IMR-90 (cell line): ENCODE measurements around the gene CHST8. TPM values are rescaled to one million over a fixed set of nuclear protein-coding genes. Genes with fewer than 3 reads are reported as not detected.

Experiments
- ATAC-seq: fragments of 200-7000 bp; cut with Tn5 transposase; 2 replicates; pipeline ENCODE4 v1.9.1; 2020; ENCODE audit warnings: low read depth, mild to moderate bottlenecking, moderate library complexity
- BruUV-seq: library from RNA; stranded (reverse); fragments of 400-500 nt; replicated peaks from 2 replicates; lab custom pipeline; 2021; lab: Mats Ljungman, UMichigan
- CTCF ChIA-PET: fragments of 300-600 bp; formaldehyde crosslinking; extraction: SDS; loops from one replicate; lab custom pipeline; 2021; ENCODE audit warnings: antibody characterized with exemption; lab: Yijun Ruan, JAX
- POLR2A ChIA-PET: fragments of 300-600 bp; sonication (Branson Sonifier 250); formaldehyde crosslinking; loops from one replicate; lab custom pipeline; 2022; ENCODE audit warnings: antibody characterized with exemption; ENCODE audit not compliant: unreplicated experiment; lab: Charles Lee
- DNase-seq: peaks from one replicate; pipeline ENCODE4 v3.0.0; 2013
- H2AFZ ChIP-seq: replicated peaks from 2 replicates; pipeline ENCODE3; 2013; ENCODE audit warnings: low read length, mild to moderate bottlenecking; ENCODE audit not compliant: poor library complexity
- H2AK5ac ChIP-seq: 2 replicates; pipeline ENCODE4 v1.6.1; 2013; ENCODE audit warnings: low read depth, low read length, inconsistent platforms
- H2AK9ac ChIP-seq: replicated peaks from 2 replicates; pipeline ENCODE3; 2013; ENCODE audit warnings: mild to moderate bottlenecking, low read depth, low read length, moderate library complexity; ENCODE audit not compliant: poor library complexity
- H2BK120ac ChIP-seq: 2 replicates; pipeline ENCODE4 v1.6.1; 2013; ENCODE audit warnings: low read depth, low read length, inconsistent platforms
- H2BK15ac ChIP-seq: 3 replicates; pipeline ENCODE4 v1.6.1; 2013; ENCODE audit warnings: low read depth, low read length, inconsistent platforms
- H2BK20ac ChIP-seq: 2 replicates; pipeline ENCODE4 v1.6.1; 2013; ENCODE audit warnings: low read depth, mild to moderate bottlenecking, inconsistent platforms, low read length, moderate library complexity
- H2BK5ac ChIP-seq: 2 replicates; pipeline ENCODE4 v1.6.1; 2013; ENCODE audit warnings: mild to moderate bottlenecking, low read depth, low read length, inconsistent platforms; ENCODE audit not compliant: poor library complexity, severe bottlenecking
- H3K14ac ChIP-seq: replicated peaks from 2 replicates; pipeline ENCODE4 v1.6.1; 2013; ENCODE audit warnings: low read depth, low read length, inconsistent platforms
- H3K18ac ChIP-seq: 2 replicates; pipeline ENCODE4 v1.6.1; 2013; ENCODE audit warnings: low read depth, low read length, control low read depth
- H3K23ac ChIP-seq: 2 replicates; pipeline ENCODE4 v1.6.1; 2013; ENCODE audit warnings: low read depth, low read length, inconsistent platforms
- H3K27ac ChIP-seq: 2 replicates; pipeline ENCODE4 v1.5.1; 2013; ENCODE audit warnings: mild to moderate bottlenecking, control low read depth, low read length; ENCODE audit not compliant: insufficient read depth
- H3K27me3 ChIP-seq: 2 replicates; pipeline ENCODE4 v1.6.1; 2013; ENCODE audit warnings: low read length; ENCODE audit not compliant: control insufficient read depth, insufficient read depth
- H3K36me3 ChIP-seq: 2 replicates; pipeline ENCODE4 v1.6.1; 2013; ENCODE audit warnings: low read length, mixed read lengths; ENCODE audit not compliant: control insufficient read depth, insufficient read depth
- H3K4ac ChIP-seq: 2 replicates; pipeline ENCODE4 v1.6.1; 2013; ENCODE audit warnings: low read depth, low read length, inconsistent platforms
- H3K4me1 ChIP-seq: 2 replicates; pipeline ENCODE4 v1.6.1; 2013; ENCODE audit warnings: low read length, mixed read lengths; ENCODE audit not compliant: control insufficient read depth, insufficient read depth
- H3K4me2 ChIP-seq: 2 replicates; pipeline ENCODE4 v1.6.1; 2013; ENCODE audit warnings: low read depth, mild to moderate bottlenecking, control low read depth, low read length, moderate library complexity
- H3K4me3 ChIP-seq: 2 replicates; pipeline ENCODE4 v1.5.1; 2013; ENCODE audit warnings: low read depth, mild to moderate bottlenecking, control low read depth, low read length, moderate library complexity; ENCODE audit not compliant: insufficient read depth
- H3K56ac ChIP-seq: 2 replicates; pipeline ENCODE4 v1.6.1; 2013; ENCODE audit warnings: low read length, inconsistent platforms; ENCODE audit not compliant: insufficient read depth; ENCODE audit errors: extremely low read depth
- H3K79me1 ChIP-seq, 2 experiments: 2 replicates each; pipeline ENCODE4 v1.6.1; 2013; ENCODE audit warnings: low read length in 2 of 2, inconsistent platforms in 1 of 2, low read depth in 1 of 2
- H3K9ac ChIP-seq: 2 replicates; pipeline ENCODE4 v1.6.1; 2013; ENCODE audit warnings: low read depth, low read length, control low read depth
- H3K9me1 ChIP-seq: 2 replicates; pipeline ENCODE4 v1.6.1; 2013; ENCODE audit warnings: low read length, inconsistent platforms; ENCODE audit not compliant: insufficient read depth
- H3K9me3 ChIP-seq: 2 replicates; pipeline ENCODE4 v1.6.1; 2013; ENCODE audit warnings: low read length; ENCODE audit not compliant: control insufficient read depth, insufficient read depth
- H4K20me1 ChIP-seq: 2 replicates; pipeline ENCODE4 v1.6.1; 2013; ENCODE audit warnings: low read length, inconsistent platforms; ENCODE audit not compliant: insufficient read depth
- H4K5ac ChIP-seq: 2 replicates; pipeline ENCODE4 v1.6.1; 2013; ENCODE audit warnings: mild to moderate bottlenecking, low read depth, low read length, control low read depth
- H4K8ac ChIP-seq, 2 experiments: 2 replicates each; pipeline ENCODE4 v1.6.1; 2013; ENCODE audit warnings: low read depth in 2 of 2, low read length in 2 of 2, control low read depth in 1 of 2, inconsistent platforms in 1 of 2
- H4K91ac ChIP-seq: 2 replicates; pipeline ENCODE4 v1.6.1; 2013; ENCODE audit warnings: low read depth, low read length, inconsistent platforms; ENCODE audit not compliant: insufficient read depth
- BHLHE40 ChIP-seq: fragments of 150-350 bp; IDR thresholded peaks from 2 replicates; pipeline ENCODE4 v1.6.1; 2016; ENCODE audit warnings: mild to moderate bottlenecking, low read depth, low read length
- CEBPB ChIP-seq: IDR thresholded peaks from 2 replicates; pipeline ENCODE4 v1.6.1; 2012; ENCODE audit warnings: low read depth, low read length, improper control_type of control experiment
- CHD1 ChIP-seq: IDR thresholded peaks from 2 replicates; pipeline ENCODE4 v1.6.1; 2012; ENCODE audit warnings: low read depth, low read length, improper control_type of control experiment
- CTCF ChIP-seq: conservative IDR thresholded peaks from 2 replicates; pipeline ENCODE4 v1.5.1; 2012; ENCODE audit warnings: mild to moderate bottlenecking, low read depth, low read length, improper control_type of control experiment
- ELK1 ChIP-seq: fragments of 150-350 bp; IDR thresholded peaks from 2 replicates; pipeline ENCODE4 v1.6.1; 2016; ENCODE audit warnings: low read depth, mild to moderate bottlenecking, low read length, moderate library complexity, borderline replicate concordance
- FOS ChIP-seq: fragments of 150-350 bp; IDR thresholded peaks from 2 replicates; pipeline ENCODE4 v1.6.1; 2016; ENCODE audit warnings: low read depth, low read length
- MAFK ChIP-seq: IDR thresholded peaks from 2 replicates; pipeline ENCODE4 v1.6.1; 2012; ENCODE audit warnings: low read depth, low read length, improper control_type of control experiment
- MAZ ChIP-seq: IDR thresholded peaks from 2 replicates; pipeline ENCODE4 v1.6.1; 2012; ENCODE audit warnings: low read depth, mild to moderate bottlenecking, low read length, improper control_type of control experiment, moderate library complexity, borderline replicate concordance
- MXI1 ChIP-seq: IDR thresholded peaks from 2 replicates; pipeline ENCODE4 v1.6.1; 2012; ENCODE audit warnings: low read depth, mild to moderate bottlenecking, low read length, moderate library complexity, borderline replicate concordance
- NFE2L2 ChIP-seq: fragments of 150-350 bp; IDR thresholded peaks from 2 replicates; pipeline ENCODE4 v1.6.1; 2016; ENCODE audit warnings: low read depth, mild to moderate bottlenecking, low read length
- POLR2A ChIP-seq: IDR thresholded peaks from 2 replicates; pipeline ENCODE4 v1.6.1; 2012; ENCODE audit warnings: mild to moderate bottlenecking, low read depth, low read length
- RAD21 ChIP-seq: IDR thresholded peaks from 2 replicates; pipeline ENCODE4 v1.6.1; 2012; ENCODE audit warnings: low read length, improper control_type of control experiment
- RCOR1 ChIP-seq: IDR thresholded peaks from 2 replicates; pipeline ENCODE4 v1.6.1; 2012; ENCODE audit warnings: mild to moderate bottlenecking, low read length, improper control_type of control experiment; ENCODE audit not compliant: insufficient replicate concordance
- RFX5 ChIP-seq: IDR thresholded peaks from 2 replicates; pipeline ENCODE4 v1.8.0; 2012; ENCODE audit warnings: low read depth, mild to moderate bottlenecking, low read length, moderate library complexity
- SMC3 ChIP-seq: fragments of 150-350 bp; IDR thresholded peaks from 2 replicates; pipeline ENCODE4 v1.6.1; 2016; ENCODE audit warnings: low read depth, mild to moderate bottlenecking, antibody characterized with exemption, low read length, moderate library complexity
- USF2 ChIP-seq: fragments of 150-350 bp; IDR thresholded peaks from 2 replicates; pipeline ENCODE4 v1.6.1; 2017; ENCODE audit warnings: mild to moderate bottlenecking, antibody characterized with exemption, low read length, low read depth
- WGBS, 2 experiments: methylation state at CpG; one replicate each; pipeline versions ENCODE4 v1.1.5 to v1.1.7; 2013; ENCODE audit warnings: missing lambda C conversion rate in 2 of 2; ENCODE audit not compliant: insufficient read length in 1 of 2; ENCODE audit errors: extremely low coverage in 2 of 2; 5-methylcytosine and 5-hydroxymethylcytosine counted together
- dilution Hi-C: fragments of 300-500 bp; cut with HindIII; formaldehyde crosslinking; loops from one replicate; pipeline ENCODE4 v1.14.3; 2018; ENCODE audit warnings: low sequenced_read_pairs; ENCODE audit not compliant: unreplicated experiment
- in situ Hi-C: fragments of 300-500 bp; cut with MboI; formaldehyde crosslinking; loops from 3 replicates; pipeline ENCODE4 v1.14.3; 2019; ENCODE audit warnings: low sequenced_read_pairs, inconsistent platforms, mixed read lengths
- intact Hi-C: fragments of 100-400 bp; cut with micrococcal nuclease; formaldehyde crosslinking; loops from 2 replicates; pipeline ENCODE4 v1.10.0; 2022
- polyA plus RNA-seq, 3 experiments: library from polyadenylated mRNA; depleted of rRNA; stranded (reverse); fragments of >200 nt; gene quantifications; 2 replicates each; pipeline ENCODE4 v1.2.3, GENCODE V29; 2012; ENCODE audit warnings: low replicate concordance in 1 of 3
- total RNA-seq: library from RNA; depleted of rRNA; stranded (reverse); fragments of >200 nt; gene quantifications from 2 replicates; pipeline ENCODE4 v1.2.3, GENCODE V29; 2012

Gene CHST8
- total and polyA plus RNA-seq, 2 of the 4 experiments (the other 2 are of a cell fraction) = not detected

- POLR2A ChIA-PET = no interaction called here
Observed at GRCh38 chr19:33595783-33596182, 26.0 kb upstream of the CHST8 start.

More at GRCh38 chr19:33595783-33596182, 26.0 kb upstream of the CHST8 start:
- Histone ChIP-seq H3K9ac (no peak overlapping the region), H3K27me3 (no peaks in the 10 kb centered on the region), H2BK15ac (no peak overlapping the region), H3K36me3 (no peaks in the 10 kb centered on the region), H2AK5ac (no peak overlapping the region), H3K9me3 (peaks cover 3% of the 10 kb centered on the region; the same call in 1 of the 2 replicates), H3K4me1 (no peaks in the 10 kb centered on the region), H3K23ac (no peak overlapping the region), H3K9me1 (no peaks in the 10 kb centered on the region), H3K14ac (no peak overlapping the region), H4K20me1 (no peaks in the 10 kb centered on the region), H4K5ac (no peak overlapping the region), H3K27ac (no peak overlapping the region), H3K79me1 (no peaks in the 10 kb centered on the region), H2BK20ac (no peak overlapping the region), H3K18ac (no peak overlapping the region), H4K91ac (no peak overlapping the region), H2AFZ (no peak overlapping the region), H3K4ac (no peak overlapping the region), H3K4me2 (no peak overlapping the region), H2AK9ac (no peak overlapping the region), H2BK120ac (no peak overlapping the region), H2BK5ac (no peak overlapping the region), H4K8ac (no peak overlapping the region), H3K56ac (no peak overlapping the region), H3K4me3 (no peak overlapping the region)
- intact Hi-C loops = no loop called here
- DNase-seq (no peak), ATAC-seq (no peak)
- CTCF ChIA-PET = no interaction called here
- BruUV-seq = no TSS peak
- TF ChIP-seq BHLHE40 (no peak), CHD1 (no peak), MAFK (no peak), POLR2A (no peak), RAD21 (no peak), CEBPB (no peak), SMC3 (no peak), CTCF (no peak), NFE2L2 (no peak), USF2 (no peak), FOS (no peak), MXI1 (no peak), MAZ (no peak), RCOR1 (no peak), ELK1 (no peak), RFX5 (no peak)
- no CpG with 5 or more reads among the region's 1 CpG for WGBS, 2 experiments
- in situ Hi-C loops = no loop called here
- dilution Hi-C loops = no loop called here
